Lower lobe of right lung (tissue), 2 donors: Measurements from ENCODE around the gene ZSCAN5A. TPM values are rescaled to one million over a fixed set of nuclear protein-coding genes. Genes with fewer than 3 reads are reported as not detected.

ENCODE experiments used
- ATAC-seq, 2 donors: fragments of 200-7000 bp; cut with Tn5 transposase; one replicate each; pipeline ENCODE4 v1.9.1; 2020 to 2022; ENCODE audit warnings: mild to moderate bottlenecking in 2 of 2, moderate library complexity in 2 of 2
- DNase-seq: peaks from one replicate; pipeline ENCODE4 v3.0.0-alpha.2; 2020
- H3K27ac ChIP-seq: fragments of 200-600 bp; one replicate; pipeline ENCODE4 v1.8.0; 2022
- H3K27me3 ChIP-seq: fragments of 200-600 bp; one replicate; pipeline ENCODE4 v1.8.0; 2022; ENCODE audit warnings: low read depth
- H3K36me3 ChIP-seq: fragments of 200-600 bp; one replicate; pipeline ENCODE4 v1.8.0; 2022; ENCODE audit warnings: mild to moderate bottlenecking
- H3K4me1 ChIP-seq: fragments of 200-600 bp; one replicate; pipeline ENCODE4 v1.8.0; 2022
- H3K4me3 ChIP-seq: fragments of 200-600 bp; one replicate; pipeline ENCODE4 v1.8.0; 2022; ENCODE audit warnings: mild to moderate bottlenecking
- H3K9me3 ChIP-seq: fragments of 200-600 bp; one replicate; pipeline ENCODE4 v1.8.0; 2022
- CTCF ChIP-seq: fragments of 200-600 bp; IDR thresholded peaks from one replicate; pipeline ENCODE4 v1.8.0; 2022; ENCODE audit warnings: antibody characterized with exemption, mild to moderate bottlenecking
- intact Hi-C: fragments of 100-400 bp; cut with DNase I; formaldehyde crosslinking; loops from one replicate; pipeline ENCODE4 v1.11.0; 2022
- total RNA-seq: library from RNA; stranded (reverse); fragmentation: NEBNext Ultra II Directional; extraction: Animal tissue kit (Norgen Biotek cat#: 25700); gene quantifications from one replicate; pipeline ENCODE4 v1.2.1, GENCODE V29; 2021
- donor health status: DM: no; HTN: yes; CAD: no; lungs with severe emphysema.

Gene ZSCAN5A
- total RNA-seq, 1 donor from 2014 or later = 16.7 TPM

DNA sequence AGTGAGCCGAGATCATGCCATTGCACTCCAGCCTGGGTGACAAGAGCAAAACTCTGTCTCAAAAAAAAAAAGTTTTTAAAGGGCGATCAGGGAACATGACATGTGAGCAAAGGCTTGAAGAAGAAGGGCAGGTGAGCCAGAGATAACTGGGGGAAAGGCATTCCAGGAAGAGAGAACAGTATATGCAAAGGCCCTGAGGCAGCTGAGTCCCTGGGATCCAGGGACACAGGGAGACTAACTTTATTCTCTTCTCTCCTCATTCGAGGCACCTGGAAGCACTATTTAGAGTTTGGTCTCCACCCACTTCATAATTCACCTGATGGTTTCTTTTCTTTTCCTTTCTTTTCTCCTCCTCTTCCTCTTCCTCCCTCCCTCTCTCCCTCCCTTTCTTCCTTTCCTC lies 17.6 kb downstream of the ZSCAN5A start:
- Histone ChIP-seq H3K36me3 (peaks cover 24% of the 10 kb centered on the region), H3K4me3 (no peak overlapping the region), H3K4me1 (no peaks in the 10 kb centered on the region), H3K27me3 (no peaks in the 10 kb centered on the region), H3K27ac (no peak overlapping the region), H3K9me3 (no peaks in the 10 kb centered on the region)
- intact Hi-C loops = no loop called here
- ATAC-seq = no peak
- DNase-seq = no peak
- TF ChIP-seq CTCF = no peak

- H3K4me3 ChIP-seq = no peak overlapping the region
- no peak overlapping the region for H3K27ac ChIP-seq
- no peak for DNase-seq
- H3K9me3 ChIP-seq = no peaks in the 10 kb centered on the region
- intact Hi-C loops = no loop called here
- peaks cover 24% of the 10 kb centered on the region for H3K36me3 ChIP-seq
- ATAC-seq = no peak
- H3K4me1 ChIP-seq = no peaks in the 10 kb centered on the region
- no peak for TF ChIP-seq CTCF
- no peaks in the 10 kb centered on the region for H3K27me3 ChIP-seq
Measured at GRCh38 chr19:56295531-56296455, 18.8 kb downstream of the ZSCAN5A start.

- no peaks in the 10 kb centered on the region for H3K27me3 ChIP-seq
- ATAC-seq (no peak), DNase-seq (no peak)
- no peaks in the 10 kb centered on the region for H3K9me3 ChIP-seq
- H3K4me1 ChIP-seq = no peaks in the 10 kb centered on the region
- no peak for TF ChIP-seq CTCF
- H3K36me3 ChIP-seq = peaks cover 24% of the 10 kb centered on the region
- no peak overlapping the region for H3K27ac ChIP-seq
- intact Hi-C loops = no loop called here
- H3K4me3 ChIP-seq = no peak overlapping the region
Measured at GRCh38 chr19:56294549-56294948, 20.1 kb downstream of the ZSCAN5A start.

DNA sequence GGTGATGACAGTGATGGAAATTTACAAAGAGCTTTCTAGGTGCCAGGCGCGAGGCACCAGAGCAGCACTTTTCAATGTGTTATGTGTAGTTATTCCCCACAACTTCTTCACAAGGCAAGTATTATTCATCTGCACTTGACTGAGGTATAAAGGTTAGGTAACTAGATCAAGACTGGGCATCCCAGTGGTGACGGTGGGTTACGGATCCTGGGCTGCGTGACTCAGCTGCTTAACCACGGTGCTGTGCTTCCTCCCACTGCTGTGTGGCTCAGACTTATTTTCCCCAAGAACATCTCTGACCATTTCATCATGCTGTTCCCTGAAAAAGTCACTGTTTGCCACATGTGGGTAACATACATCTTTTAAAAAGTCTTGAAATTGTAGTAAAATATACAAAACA lies 22.8 kb downstream of the ZSCAN5A start:
- no peaks in the 10 kb centered on the region for H3K9me3 ChIP-seq
- ATAC-seq (no peak), DNase-seq (no peak)
- H3K27ac ChIP-seq = no peak overlapping the region
- no peaks in the 10 kb centered on the region for H3K27me3 ChIP-seq
- intact Hi-C loops = no loop called here
- H3K36me3 ChIP-seq = peaks cover 21% of the 10 kb centered on the region
- H3K4me3 ChIP-seq = no peak overlapping the region
- TF ChIP-seq CTCF = no peak
- no peaks in the 10 kb centered on the region for H3K4me1 ChIP-seq

- Histone ChIP-seq H3K9me3 (no peaks in the 10 kb centered on the region), H3K27me3 (no peaks in the 10 kb centered on the region), H3K4me3 (no peak overlapping the region), H3K27ac (no peak overlapping the region), H3K4me1 (no peaks in the 10 kb centered on the region), H3K36me3 (peaks cover 7% of the 10 kb centered on the region)
- intact Hi-C loops = no loop called here
- no peak for ATAC-seq
- no peak for TF ChIP-seq CTCF
- no peak for DNase-seq
Measured at GRCh38 chr19:56290104-56290503, 24.5 kb downstream of the ZSCAN5A start.
